ENCODE results near the gene CPEB3.
A peak's percentile ranks its signal among the peaks of the same experiment; 100 is the strongest.
"Not testable (repeated sequence)": the region's sequence is repeated elsewhere in the genome, so short reads cannot be mapped to it uniquely, and the experiment has no call there.

CPEB3 gene

DNA sequence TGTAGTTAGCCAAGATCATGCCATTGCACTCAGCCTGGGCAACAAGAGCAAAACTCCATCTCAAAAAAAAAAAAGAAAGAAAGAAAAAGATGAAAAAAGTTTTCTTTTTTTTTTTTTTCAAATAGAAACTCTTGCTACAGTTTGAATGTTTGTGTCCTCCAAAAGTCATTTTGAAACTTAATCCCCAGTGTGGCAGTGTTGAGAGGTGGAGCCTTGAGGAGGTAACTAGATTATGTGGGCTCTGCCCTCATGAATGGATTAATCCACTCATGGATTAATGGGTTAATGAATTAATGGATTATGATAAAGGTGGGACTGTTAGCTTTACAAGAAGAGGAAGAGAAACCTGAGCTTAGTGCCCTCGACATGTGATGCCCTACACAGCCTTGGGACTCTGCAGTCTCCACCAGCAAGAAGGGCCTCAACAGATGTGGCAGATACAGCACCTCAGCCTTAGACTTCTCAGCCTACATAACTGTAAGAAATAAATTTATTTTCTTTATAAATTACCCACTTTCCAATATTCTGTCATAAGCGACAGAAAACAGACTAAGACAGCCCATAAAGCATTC is 25.1 kb downstream of the CPEB3 start:
- DNase-seq, result no peak

- DNase-seq, result no peak
These were observed 26.6 kb downstream of the CPEB3 start for GRCh38 chr10:92264249-92264648.

DNA sequence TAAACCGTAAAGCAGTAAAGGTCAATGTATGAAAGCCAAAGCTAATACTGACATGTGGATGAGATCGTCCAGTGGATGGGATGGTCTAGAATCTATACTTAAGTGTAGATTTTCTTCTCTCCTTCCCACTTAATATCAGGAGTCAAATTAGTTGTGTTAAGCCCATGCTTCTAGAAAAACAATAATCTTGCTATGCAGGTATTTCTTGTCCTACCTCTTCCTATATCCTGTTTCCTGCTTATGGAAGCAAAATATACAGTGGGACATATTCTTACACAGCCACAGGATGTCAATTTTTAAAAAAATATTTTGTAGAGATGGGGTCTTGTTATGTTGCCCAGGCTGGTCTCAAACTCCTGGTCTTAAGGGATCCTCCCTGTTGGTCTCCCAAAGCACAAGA is 27.5 kb downstream of the CPEB3 start:
- no peak for DNase-seq

GRCh38 chr10:92248566-92248965 is 42.3 kb downstream of the CPEB3 start:
- no peak for DNase-seq

DNA sequence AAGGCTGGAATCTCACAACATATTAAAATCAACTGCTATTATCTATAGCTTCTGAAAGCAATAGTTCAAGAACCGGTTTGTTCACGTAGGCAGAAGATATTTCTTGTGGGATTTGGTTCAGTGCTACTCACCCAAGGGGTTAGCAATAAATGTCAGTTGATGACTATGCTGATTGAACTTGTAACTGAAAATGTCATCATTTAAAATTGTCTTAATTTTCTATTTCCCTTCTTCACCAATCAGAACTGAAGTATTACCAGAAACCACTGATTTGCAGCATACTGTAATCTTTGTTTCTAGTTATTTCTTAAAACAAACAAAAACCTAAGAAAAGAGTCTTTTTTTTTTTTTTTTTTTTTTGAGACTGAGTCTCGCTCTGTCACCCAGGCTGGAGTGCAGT is 46.1 kb downstream of the CPEB3 start:
- DNase-seq, result no peak

- DNase-seq, result peak; percentile 23 to 31
These were observed 47.8 kb downstream of the CPEB3 start for GRCh38 chr10:92242910-92243671.

DNA sequence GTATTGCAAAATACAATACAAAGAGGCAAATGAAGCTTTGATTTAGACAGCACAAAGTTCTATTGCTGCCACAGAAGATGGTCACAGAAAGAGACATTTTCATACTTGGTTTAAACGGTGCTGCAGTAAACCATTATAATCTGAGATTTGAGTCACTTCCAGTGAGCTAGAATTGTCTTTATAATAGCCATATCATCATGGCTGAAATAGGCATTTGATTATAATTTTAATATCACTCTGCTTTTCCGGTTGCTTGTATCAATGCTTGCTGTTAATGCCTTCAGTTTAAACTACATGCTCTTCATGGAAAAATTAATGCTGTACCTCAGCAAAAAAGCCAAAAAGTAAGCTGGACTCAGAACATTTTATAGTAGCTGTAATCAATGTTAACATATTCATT is 48.5 kb downstream of the CPEB3 start:
- DNase-seq, result no peak

GRCh38 chr10:92241501-92241900 is 49.4 kb downstream of the CPEB3 start:
- DNase-seq, result no peak

GRCh38 chr10:92241158-92241500 is 49.7 kb downstream of the CPEB3 start:
- DNase-seq, result no peak

DNA sequence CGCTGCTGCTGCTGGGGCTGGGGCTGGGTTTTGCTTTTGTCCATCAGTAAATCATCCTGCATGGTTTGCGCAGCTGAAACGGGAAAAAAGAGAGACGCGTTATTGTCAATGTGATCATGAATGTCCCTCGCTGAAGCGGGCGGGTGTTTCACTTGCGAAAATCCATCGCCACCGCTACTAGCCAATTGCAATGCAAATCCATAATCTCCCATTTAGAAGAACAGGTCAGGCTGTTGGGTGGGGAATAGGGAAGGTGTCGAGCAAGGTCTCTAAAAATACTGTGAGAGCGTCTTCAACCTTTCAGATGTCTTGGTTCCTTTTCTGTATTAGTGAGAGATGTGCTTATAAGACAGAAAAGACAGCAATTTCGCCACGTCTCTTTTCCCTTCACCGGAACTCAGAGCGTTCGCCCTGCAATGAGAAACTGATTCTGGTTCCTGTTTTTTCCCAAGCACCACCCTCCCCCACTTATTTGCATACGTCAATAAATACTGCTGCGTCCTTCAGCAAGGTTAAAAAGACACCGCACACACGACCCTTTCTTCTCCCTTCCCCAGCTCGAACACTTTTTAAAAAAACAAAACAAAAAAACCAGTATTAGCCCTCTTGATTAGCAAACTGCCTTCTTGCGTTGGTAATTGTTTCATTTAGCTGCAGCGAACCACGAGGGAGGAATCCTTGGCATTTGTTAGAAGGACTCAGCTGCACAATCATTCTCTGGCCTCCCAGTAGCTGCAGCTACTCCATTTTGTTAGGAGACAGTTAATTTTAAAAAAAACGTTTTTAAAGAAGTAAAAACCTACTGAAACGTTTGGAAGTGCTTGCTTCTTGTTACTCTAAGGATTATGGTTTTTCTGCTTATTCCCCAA is 50.4 kb downstream of the CPEB3 start:
- peak in 1 of 2 experiments; percentile 28 for DNase-seq

- peak; percentile 18 to 40 for DNase-seq
These were observed 51.1 kb downstream of the CPEB3 start for GRCh38 chr10:92239600-92240288.

GRCh38 chr10:92239151-92239599 is 51.7 kb downstream of the CPEB3 start:
- DNase-seq, result no peak

GRCh38 chr10:92238586-92239098 is 52.2 kb downstream of the CPEB3 start:
- DNase-seq, result no peak

GRCh38 chr10:92238054-92238585 is 52.8 kb downstream of the CPEB3 start:
- no peak for DNase-seq

DNA sequence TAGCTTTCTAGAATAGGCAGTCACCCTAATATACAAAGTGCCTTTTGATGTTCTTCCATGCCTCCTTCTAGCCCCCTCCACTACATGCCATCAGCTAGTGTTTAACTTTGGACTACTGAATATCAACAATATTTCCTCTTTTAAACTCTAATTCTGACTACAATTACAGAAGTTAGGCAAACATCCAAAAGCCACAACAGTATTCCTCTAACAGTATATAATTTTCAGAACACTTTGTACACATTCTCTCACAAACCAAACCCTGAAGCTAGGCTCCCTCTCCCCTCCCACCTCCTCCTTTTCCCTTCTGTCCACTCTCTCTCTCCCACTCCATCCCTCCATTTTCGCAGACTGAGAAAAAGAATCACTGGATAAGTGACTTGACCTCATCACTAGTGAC is 59.7 kb downstream of the CPEB3 start:
- DNase-seq, result no peak

GRCh38 chr10:92222603-92223262 is 68.1 kb downstream of the CPEB3 start:
- no peak for DNase-seq

- no peak for DNase-seq
These were observed 71.3 kb downstream of the CPEB3 start for GRCh38 chr10:92219559-92219958.

- no peak for DNase-seq
These were observed 72.3 kb downstream of the CPEB3 start for GRCh38 chr10:92218569-92218968.

- DNase-seq, result not testable (repeated sequence)
These were observed 74.3 kb downstream of the CPEB3 start for GRCh38 chr10:92216608-92217007.

DNA sequence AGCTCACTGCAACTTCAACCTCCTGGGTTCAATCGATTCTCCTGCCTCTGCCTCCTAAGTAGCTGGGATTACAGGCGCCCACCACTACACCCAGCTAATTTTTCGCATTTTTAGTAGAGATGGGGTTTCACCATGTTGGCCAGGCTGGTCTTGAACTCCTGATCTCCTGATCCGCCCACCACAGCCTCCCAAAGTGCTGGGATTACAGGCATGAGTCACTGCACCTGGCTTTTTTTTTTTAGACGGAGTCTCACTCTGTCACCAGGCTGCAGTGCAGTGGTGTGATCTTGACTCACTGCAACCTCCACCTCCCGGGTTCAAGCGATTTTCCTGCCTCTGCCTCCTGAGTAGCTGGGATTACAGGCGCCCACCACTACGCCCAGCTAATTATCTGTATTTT is 75.7 kb downstream of the CPEB3 start:
- not testable (repeated sequence) for DNase-seq

DNA sequence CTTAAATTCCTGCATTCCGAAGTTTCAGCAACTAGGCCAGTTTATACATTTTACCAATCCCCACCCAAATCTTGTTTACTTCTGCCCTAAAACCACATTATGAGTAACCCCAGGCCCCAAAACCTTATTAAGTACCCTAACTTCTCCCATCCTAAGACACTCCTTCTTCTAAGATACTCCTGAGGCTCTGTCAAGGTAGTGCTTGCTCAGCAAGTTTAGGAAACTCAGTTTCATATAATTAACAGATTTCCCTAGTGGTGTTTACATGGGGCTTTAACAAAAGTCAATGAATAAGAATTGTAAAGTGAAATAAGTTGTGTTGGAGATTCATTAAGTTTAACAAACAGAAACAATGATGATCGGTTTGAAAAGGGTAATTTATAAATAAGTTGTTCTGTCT is 77.8 kb downstream of the CPEB3 start:
- no peak for DNase-seq

GRCh38 chr10:92208736-92209135 is 82.1 kb downstream of the CPEB3 start:
- DNase-seq, result no peak
